DOHH2 (cell line): ENCODE data around the gene SDC4.

Experiments
- H3F3A ChIP-seq: fragments of 200-600 bp; sonication (generic), shearing (Covaris generic); 2 replicates; pipeline ENCODE4 v1.6.0; 2016; ENCODE audit warnings: antibody characterized with exemption, mild to moderate bottlenecking; ENCODE audit not compliant: control insufficient read depth, insufficient read depth
- H3K27ac ChIP-seq: fragments of 200-600 bp; sonication (generic); 2 replicates; pipeline ENCODE4 v1.5.1; 2014; ENCODE audit warnings: low read depth, mild to moderate bottlenecking, low read length, moderate library complexity
- H3K27me3 ChIP-seq: fragments of 200-600 bp; sonication (generic); 2 replicates; pipeline ENCODE4 v1.6.1; 2014; ENCODE audit warnings: mild to moderate bottlenecking, low read length, mixed read lengths; ENCODE audit not compliant: control insufficient read depth
- H3K36me3 ChIP-seq: fragments of 200-600 bp; sonication (generic); 2 replicates; pipeline ENCODE4 v1.6.1; 2014; ENCODE audit warnings: mild to moderate bottlenecking, low read length, moderate library complexity, mixed read lengths; ENCODE audit not compliant: control insufficient read depth
- H3K4me1 ChIP-seq: fragments of 200-600 bp; sonication (generic); 2 replicates; pipeline ENCODE4 v1.6.1; 2014; ENCODE audit warnings: mild to moderate bottlenecking, low read length, mixed read lengths; ENCODE audit not compliant: control insufficient read depth
- H3K4me2 ChIP-seq: fragments of 200-600 bp; sonication (generic); 2 replicates; pipeline ENCODE4 v1.6.0; 2014; ENCODE audit warnings: mild to moderate bottlenecking, low read length, moderate library complexity
- H3K4me3 ChIP-seq: fragments of 200-600 bp; sonication (generic); 2 replicates; pipeline ENCODE4 v1.5.1; 2014; ENCODE audit warnings: mild to moderate bottlenecking, low read length, mixed read lengths
- H3K79me2 ChIP-seq: fragments of 200-600 bp; sonication (generic); 2 replicates; pipeline ENCODE4 v1.6.1; 2014; ENCODE audit warnings: mild to moderate bottlenecking, low read length, mixed read lengths; ENCODE audit not compliant: control insufficient read depth
- H3K9me2 ChIP-seq: fragments of 200-600 bp; sonication (generic); replicated peaks from 2 replicates; pipeline ENCODE4 v1.6.1; 2014; ENCODE audit warnings: mild to moderate bottlenecking, low read length, mixed read lengths; ENCODE audit not compliant: control insufficient read depth
- H3K9me3 ChIP-seq: fragments of 200-600 bp; sonication (generic); 2 replicates; pipeline ENCODE4 v1.6.1; 2014; ENCODE audit warnings: antibody characterized with exemption, low read length, mixed read lengths; ENCODE audit not compliant: control insufficient read depth, insufficient read depth
- H4K20me1 ChIP-seq: fragments of 200-600 bp; sonication (generic); 2 replicates; pipeline ENCODE4 v1.6.0; 2014; ENCODE audit warnings: low read depth, mild to moderate bottlenecking, antibody characterized with exemption, low read length, moderate library complexity; ENCODE audit not compliant: control insufficient read depth, insufficient read depth
- EZH2phosphoT487 ChIP-seq: fragments of 200-600 bp; sonication (generic); IDR thresholded peaks from 2 replicates; pipeline ENCODE4 v1.6.1; 2017; ENCODE audit warnings: borderline replicate concordance, mild to moderate bottlenecking, antibody characterized with exemption, low read length, moderate library complexity, mixed read lengths
- TF ChIP-seq, protein P1 (sequence below): fragments of 200-600 bp; sonication (generic); IDR thresholded peaks from one replicate; pipeline ENCODE4 v1.5.1; 2014; ENCODE audit warnings: antibody characterized with exemption, mild to moderate bottlenecking, low read depth, low read length; ENCODE audit not compliant: poor library complexity, severe bottlenecking

SDC4 gene

DNA sequence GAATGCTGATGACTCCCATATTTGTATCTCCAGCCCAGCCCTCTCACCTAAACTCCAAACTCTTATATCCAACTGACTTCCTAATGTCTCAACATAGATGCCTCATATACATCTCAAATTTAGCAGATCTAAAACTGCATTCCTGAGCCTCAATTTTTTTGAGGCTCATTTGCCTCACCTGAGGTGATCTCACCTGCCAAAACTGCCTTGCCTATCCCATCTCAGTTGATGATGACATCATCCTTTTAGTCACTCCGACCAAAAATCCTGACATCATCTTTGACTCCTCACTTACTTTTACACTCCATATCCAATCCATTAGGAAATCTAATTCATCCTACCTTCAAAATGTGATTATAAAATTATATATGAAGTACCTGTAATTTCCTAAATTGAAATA lies 68.2 kb downstream of the SDC4 start:
- no peaks in the 10 kb centered on the region for H3K79me2 ChIP-seq
- no peak overlapping the region for H3K4me3 ChIP-seq
- peaks cover 13% of the 10 kb centered on the region for H3K27me3 ChIP-seq
- peaks cover 13% of the 10 kb centered on the region for H3K4me1 ChIP-seq
- H3K4me2 ChIP-seq, result no peak overlapping the region
- no peaks in the 10 kb centered on the region for H4K20me1 ChIP-seq
- no peaks in the 10 kb centered on the region for H3F3A ChIP-seq
- TF ChIP-seq, protein P1, sequence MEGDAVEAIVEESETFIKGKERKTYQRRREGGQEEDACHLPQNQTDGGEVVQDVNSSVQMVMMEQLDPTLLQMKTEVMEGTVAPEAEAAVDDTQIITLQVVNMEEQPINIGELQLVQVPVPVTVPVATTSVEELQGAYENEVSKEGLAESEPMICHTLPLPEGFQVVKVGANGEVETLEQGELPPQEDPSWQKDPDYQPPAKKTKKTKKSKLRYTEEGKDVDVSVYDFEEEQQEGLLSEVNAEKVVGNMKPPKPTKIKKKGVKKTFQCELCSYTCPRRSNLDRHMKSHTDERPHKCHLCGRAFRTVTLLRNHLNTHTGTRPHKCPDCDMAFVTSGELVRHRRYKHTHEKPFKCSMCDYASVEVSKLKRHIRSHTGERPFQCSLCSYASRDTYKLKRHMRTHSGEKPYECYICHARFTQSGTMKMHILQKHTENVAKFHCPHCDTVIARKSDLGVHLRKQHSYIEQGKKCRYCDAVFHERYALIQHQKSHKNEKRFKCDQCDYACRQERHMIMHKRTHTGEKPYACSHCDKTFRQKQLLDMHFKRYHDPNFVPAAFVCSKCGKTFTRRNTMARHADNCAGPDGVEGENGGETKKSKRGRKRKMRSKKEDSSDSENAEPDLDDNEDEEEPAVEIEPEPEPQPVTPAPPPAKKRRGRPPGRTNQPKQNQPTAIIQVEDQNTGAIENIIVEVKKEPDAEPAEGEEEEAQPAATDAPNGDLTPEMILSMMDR, result no peak
- TF ChIP-seq EZH2phosphoT487, result no peak
- H3K9me3 ChIP-seq, result no peaks in the 10 kb centered on the region
- no peak overlapping the region for H3K27ac ChIP-seq
- no peaks in the 10 kb centered on the region for H3K9me2 ChIP-seq
- no peaks in the 10 kb centered on the region for H3K36me3 ChIP-seq

DNA sequence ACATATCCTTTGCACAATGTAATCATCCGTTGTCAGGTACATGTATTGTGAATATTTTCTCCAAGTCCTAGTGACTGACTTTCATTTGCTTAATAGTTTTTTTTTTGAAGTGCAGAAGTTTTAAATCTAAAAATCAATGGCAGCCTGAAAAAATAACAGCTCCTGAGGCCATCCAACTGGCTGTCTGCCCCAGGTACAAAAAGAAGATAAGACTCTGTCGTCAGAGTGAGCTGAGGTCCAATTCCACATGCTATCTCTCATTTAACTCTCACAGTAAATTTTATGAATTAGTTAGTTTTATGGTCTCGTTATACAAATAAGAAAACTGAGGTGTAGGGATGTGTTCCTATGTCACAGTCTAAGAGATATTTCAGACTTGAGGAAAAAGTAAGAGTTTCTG lies 72.9 kb downstream of the SDC4 start:
- Histone ChIP-seq H3K27ac (no peak overlapping the region), H3K36me3 (no peaks in the 10 kb centered on the region), H3F3A (no peaks in the 10 kb centered on the region), H3K79me2 (no peaks in the 10 kb centered on the region), H3K4me1 (no peaks in the 10 kb centered on the region), H3K4me3 (no peak overlapping the region), H3K27me3 (peaks cover 22% of the 10 kb centered on the region), H4K20me1 (no peaks in the 10 kb centered on the region), H3K9me3 (no peaks in the 10 kb centered on the region), H3K4me2 (no peak overlapping the region), H3K9me2 (no peaks in the 10 kb centered on the region)
- TF ChIP-seq, protein P1, result no peak
- no peak for TF ChIP-seq EZH2phosphoT487
